A673 (cell line): ENCODE results near the gene GAB2.

Source experiments
- CTCF ChIP-seq: fragments of 300-800, 200-600 bp; sonication (generic); conservative IDR thresholded peaks from 2 replicates; pipeline ENCODE4 v1.5.1; 2017; ENCODE audit warnings: low read depth, mild to moderate bottlenecking, antibody characterized with exemption, low read length, moderate library complexity, mixed read lengths
- EZH2 ChIP-seq: fragments of 200-600 bp; sonication (generic); IDR thresholded peaks from 2 replicates; pipeline ENCODE4 v1.6.1; 2017; ENCODE audit warnings: borderline replicate concordance, low read depth, mild to moderate bottlenecking, mixed read lengths, antibody characterized with exemption, low read length; ENCODE audit not compliant: poor library complexity, severe bottlenecking

- no peak for TF ChIP-seq CTCF
- TF ChIP-seq EZH2, result no peak
Observed at GRCh38 chr11:78220218-78221157, 197.1 kb downstream of the GAB2 start.
